HG02571 (cell line): ENCODE data around the gene SARDH.
"Not testable (repeated sequence)": the region's sequence is repeated elsewhere in the genome, so short reads cannot be mapped to it uniquely, and the experiment has no call there.

ENCODE experiments used
- ATAC-seq: cut with Tn5 transposase; IDR thresholded peaks from one replicate; pipeline ENCODE4 v1.9.1; 2021; ENCODE audit warnings: mild to moderate bottlenecking, moderate library complexity; ENCODE audit not compliant: unreplicated experiment

Gene SARDH

GRCh38 chr9:133635533-133636531 is 102.3 kb downstream of the SARDH start, which contains the start of gene DBH:
TSS of gene DBH (plus strand) at chr9:133636363. CDS start at chr9:133636372, 9 bp downstream.
- no peak for ATAC-seq

DNA sequence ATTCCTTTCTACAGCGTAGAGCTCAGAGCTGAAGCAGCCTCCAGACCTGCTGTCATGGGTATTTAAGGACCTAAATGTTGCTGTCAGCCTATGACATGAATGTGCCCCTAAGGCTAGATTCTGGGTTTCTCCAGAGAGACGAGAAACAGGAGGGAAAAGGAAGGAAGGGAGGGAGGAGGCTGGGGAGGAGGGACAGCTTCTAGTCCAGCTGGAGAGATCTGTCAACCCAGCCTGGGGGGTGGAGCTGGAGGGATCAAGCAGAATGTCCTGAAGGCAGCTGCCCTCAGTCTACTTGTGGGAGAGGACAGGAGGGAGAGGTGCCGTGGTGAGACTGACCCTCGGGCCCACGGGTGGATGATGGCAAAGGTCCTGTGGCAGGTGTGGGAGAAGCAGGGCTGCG is 103.1 kb downstream of the SARDH start:
- ATAC-seq, result no peak

GRCh38 chr9:133634081-133634691 is 104.0 kb downstream of the SARDH start:
- ATAC-seq, result no peak

- ATAC-seq, result no peak
Observed at GRCh38 chr9:133633681-133634080, 104.5 kb downstream of the SARDH start.

- ATAC-seq, result no peak
Observed at GRCh38 chr9:133632806-133633680, 105.1 kb downstream of the SARDH start.

DNA sequence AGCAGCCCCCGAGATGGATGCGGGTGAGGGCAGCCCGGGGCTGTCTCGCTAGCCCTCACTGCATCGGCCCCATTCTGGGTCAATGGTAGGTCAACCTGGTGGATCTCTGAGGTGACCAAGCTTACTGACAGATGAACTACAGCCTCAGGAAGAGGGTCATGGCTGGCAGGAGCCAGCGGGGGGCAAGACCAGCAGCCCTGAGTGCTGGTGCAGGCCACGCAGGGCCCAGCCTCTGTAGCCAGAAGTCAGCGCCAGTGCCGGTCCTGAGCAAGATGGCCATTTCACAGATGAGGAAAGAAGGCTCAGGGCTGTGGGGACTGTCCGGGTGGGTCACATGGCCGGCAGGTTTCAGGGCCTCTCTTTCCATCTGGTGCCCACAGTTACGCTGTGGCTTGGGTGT is 107.0 kb downstream of the SARDH start:
- ATAC-seq, result no peak

DNA sequence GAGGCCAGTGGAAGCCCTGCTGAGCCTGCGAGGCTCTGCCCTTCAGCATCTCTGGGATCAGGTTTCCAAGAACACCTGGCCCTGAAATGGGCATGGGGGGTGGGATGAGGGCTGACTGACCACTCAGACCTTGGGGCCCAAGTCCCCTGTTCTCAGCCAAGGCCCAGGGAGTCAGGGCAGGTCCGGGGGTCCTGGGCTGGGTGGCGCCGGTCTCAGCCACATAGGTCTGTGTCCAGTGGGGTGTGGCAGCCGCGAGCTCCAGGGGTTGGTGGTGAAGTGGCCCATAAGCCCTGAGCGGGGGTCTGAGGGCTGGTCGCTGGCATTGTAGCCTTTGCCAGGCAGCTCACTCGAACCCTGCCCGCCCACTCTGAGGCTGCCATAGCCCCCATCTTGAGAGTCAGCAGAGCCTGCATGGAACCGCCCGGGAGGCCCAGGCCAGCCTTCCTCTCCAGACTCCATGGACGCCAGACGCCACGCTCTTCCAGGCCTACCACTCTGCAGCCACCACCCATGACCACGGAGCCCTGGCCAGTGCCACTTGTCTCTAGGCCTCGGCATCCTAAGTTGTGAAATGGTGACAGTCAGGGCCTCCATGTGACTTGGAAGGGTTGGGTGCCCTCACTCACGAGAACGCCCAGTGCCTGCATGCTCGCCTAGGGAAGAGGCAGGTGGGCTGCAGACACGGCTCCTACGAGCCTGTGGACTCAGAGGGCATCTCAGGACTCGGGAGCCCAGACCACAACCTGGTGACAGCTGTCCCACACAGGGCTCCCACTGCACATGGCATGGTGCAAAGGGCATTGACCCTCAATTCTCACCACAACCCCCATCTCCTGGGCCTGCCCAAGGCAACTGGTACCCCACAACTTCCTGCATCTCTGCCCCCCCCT is 108.7 kb downstream of the SARDH start:
- ATAC-seq, result no peak

DNA sequence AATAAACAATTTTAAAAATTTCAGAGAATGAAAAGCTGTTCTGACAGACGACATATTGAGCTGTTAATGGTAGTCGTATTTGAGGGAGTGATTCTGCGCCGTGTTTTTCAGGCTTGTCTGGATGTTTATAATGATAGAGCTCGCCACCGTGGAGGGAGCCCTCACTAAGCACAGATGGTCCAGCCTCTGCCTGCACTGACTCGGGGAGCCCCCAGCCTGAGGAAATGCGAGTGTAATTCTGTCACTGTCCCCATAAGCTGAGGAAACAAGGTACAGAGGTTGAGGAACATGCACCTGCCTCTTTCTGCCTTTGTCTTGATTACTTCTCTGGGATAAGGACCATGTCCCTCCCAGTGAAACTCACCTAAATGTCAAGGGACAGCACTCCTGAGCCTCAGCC is 109.4 kb downstream of the SARDH start:
- ATAC-seq, result no peak

DNA sequence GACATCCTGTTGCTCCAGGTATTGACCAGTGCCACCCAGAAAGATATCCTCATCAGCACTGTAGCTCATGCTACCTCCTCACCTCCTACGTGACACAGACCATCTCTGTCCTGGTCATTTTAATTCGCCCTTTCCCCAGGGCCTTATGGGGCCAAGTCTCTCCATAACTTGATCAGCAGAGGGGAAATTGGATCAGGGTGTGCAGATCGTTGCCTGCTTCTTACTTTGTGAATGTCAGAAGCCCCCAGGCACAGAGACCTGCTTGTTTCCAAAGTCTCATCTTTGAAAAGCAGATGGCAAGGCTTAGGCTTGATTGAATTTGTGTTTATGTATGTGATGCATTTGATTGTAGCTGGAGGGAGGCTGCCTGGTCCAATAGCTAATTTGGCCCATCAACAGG is 110.8 kb downstream of the SARDH start:
- ATAC-seq, result no peak

GRCh38 chr9:133626008-133626407 is 112.1 kb downstream of the SARDH start:
- ATAC-seq, result not testable (repeated sequence)

DNA sequence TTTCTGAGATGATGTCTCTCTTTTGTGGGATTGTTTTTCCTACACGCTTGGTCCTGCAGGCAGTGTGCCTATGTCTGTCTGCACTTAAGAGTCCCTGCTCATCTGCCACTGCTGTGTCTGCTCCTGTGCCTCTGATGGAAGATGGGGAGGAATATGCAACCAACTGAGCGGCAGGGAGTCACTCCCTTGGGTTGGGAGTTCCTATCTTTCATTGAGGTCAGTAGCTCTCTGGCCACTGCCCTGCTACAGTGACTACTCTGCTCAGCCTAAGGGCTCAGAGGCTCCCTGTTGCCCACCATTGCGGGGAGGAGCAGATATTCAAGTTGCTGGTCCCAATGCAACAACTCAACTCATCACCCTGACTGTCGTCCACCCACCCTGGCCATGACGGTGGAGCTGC is 115.6 kb downstream of the SARDH start:
- ATAC-seq, result no peak

DNA sequence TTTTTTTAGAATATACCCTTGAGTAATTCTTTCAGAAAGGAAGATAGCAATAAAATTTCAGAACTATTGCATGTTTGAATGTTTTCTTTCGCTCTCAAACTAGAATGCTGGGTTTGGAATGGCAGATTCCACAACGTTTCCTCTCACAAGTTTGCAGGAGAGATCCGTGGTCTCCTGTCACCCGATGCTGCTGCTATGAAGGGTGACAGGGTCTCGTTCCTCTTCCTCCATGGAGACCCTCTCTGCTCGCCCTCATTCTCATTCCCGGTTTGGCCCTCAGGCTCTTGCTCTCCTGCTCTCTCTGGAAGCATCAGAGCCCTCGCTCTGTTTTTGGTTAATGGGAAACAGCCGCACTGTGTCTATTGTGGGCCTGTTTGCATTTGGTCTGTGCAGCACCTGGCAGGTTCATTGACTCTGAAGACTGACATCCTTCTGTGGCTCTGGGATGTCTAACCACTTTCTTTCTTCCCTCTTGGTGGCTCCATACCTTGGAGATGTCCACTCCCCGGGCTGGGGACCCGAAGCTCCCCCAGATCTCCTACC is 116.4 kb downstream of the SARDH start:
- no peak for ATAC-seq

DNA sequence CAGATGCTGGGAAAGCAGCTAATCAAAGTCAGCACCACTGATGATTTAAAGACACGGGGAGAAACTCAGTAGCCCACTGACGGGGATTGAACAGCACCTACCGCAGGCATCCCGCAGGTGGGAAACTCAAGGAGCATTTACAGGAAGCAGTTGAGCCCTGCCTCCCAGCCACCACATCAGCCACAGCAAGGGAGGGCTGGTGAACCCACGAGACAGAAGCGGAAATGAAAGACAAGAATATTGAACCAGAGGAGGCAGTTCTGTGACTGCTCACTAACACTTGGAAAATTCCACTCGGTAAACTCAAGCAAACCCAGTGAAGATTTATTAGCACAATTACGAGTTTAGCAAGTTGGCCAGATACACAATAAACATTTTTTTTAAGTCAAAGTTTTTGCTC is 118.4 kb downstream of the SARDH start:
- no peak for ATAC-seq

DNA sequence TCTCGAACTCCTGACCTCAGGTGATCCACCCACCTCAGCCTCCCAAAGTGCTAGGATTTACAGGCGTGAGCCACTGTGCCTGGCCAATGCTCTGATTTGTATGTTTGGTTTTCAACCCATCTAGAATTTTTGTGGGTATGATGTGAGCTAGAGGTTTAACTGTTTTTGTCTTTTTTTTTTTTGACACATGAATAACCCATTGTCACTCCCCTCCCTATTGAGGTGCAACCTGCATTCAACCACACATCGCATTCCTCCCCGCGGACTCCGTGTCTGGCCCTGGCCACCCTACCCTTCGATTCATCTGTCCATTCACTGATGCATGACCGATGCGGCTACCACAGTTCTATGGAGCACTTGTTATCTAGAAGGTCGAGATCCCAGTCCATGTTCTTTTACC is 119.4 kb downstream of the SARDH start:
- ATAC-seq, result no peak

DNA sequence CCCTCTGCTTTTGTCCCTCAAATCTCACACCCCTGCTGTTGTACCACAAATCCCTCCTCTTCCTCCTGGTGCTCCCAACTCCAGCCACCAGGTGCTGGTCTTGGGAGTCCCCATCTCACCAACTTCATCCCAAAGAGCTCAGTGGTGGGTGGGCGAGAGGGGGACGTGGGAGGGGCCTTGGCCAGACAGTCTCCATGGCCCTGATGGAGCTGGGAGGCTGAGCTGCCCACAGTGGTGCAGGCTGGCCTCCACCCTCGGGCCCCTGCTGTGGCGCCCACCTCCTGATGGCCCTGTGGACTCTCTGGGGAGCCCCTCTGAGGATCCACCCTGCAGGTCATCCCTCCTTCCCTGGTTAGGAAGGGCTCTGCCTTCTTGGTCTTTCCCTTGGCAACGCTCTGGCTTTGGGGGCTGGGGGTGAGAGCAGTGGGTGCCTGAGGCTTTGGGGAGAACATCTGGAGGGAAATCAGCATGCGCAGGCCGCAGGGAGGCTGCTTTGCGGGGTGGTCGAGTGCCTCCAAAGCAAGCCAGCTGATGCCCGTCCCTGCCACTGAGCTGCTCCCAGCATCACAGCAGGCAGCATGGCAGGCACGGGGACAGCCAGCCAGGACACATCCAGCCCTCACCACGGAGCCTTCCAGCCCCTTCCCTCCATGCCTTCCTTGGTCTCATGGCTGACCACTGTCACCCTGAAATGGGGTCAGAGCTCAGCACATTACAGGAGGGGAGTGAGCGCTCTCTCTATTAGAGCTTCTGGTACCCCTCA is 121.3 kb downstream of the SARDH start:
- ATAC-seq, result no peak

- no peak for ATAC-seq
Observed at GRCh38 chr9:133615606-133616188, 122.5 kb downstream of the SARDH start.

- no peak for ATAC-seq
Observed at GRCh38 chr9:133615186-133615585, 123.0 kb downstream of the SARDH start.

GRCh38 chr9:133614678-133615077 is 123.5 kb downstream of the SARDH start:
- ATAC-seq, result no peak

DNA sequence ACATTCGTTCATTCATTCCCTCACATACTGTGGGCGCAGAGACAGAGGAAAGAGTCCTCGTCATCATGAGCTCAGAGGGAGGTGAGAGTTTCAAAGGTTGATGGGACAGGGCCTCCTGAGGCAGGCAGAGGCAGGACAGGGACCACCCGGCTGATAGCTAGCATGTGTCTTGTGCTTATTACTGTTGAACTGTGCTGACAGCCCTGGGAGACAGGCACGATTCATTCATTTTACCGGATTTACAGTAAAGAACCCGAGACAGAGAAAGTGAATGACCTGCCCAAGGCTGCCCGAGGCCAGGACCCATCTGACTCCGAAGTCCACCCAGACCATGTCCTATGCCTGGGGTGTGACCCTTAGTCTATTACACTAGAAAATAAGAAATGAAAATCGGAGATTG is 124.1 kb downstream of the SARDH start:
- no peak for ATAC-seq
